ENCODE measurements around the gene TNFRSF12A.

TNFRSF12A gene, protein sequence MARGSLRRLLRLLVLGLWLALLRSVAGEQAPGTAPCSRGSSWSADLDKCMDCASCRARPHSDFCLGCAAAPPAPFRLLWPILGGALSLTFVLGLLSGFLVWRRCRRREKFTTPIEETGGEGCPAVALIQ

DNA sequence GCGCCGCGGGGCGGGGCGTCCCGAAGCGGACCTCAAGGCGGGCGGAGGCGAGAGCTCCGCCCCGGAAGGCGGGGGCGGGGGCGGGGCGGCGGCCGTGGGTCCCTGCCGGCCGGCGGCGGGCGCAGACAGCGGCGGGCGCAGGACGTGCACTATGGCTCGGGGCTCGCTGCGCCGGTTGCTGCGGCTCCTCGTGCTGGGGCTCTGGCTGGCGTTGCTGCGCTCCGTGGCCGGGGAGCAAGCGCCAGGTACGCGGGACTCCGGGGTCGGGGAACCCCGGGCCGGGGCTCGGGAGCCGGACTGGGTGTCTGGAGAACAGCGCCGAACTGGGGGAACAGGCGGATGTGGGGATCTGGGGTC, at the start of gene TNFRSF12A:
Gene TNFRSF12A, plus strand, starts transcription at position 122 of the 357 bp plus-strand sequence. Its CDS starts 30 bp downstream, at position 152.
- DNase-seq = peak; percentile 75

GRCh38 chr16:2970563-2970962, 49.6 kb upstream of the TNFRSF12A start:
- DNase-seq = no peak

- DNase-seq = no peak
Measured at GRCh38 chr16:2971134-2971984, 48.8 kb upstream of the TNFRSF12A start.

DNA sequence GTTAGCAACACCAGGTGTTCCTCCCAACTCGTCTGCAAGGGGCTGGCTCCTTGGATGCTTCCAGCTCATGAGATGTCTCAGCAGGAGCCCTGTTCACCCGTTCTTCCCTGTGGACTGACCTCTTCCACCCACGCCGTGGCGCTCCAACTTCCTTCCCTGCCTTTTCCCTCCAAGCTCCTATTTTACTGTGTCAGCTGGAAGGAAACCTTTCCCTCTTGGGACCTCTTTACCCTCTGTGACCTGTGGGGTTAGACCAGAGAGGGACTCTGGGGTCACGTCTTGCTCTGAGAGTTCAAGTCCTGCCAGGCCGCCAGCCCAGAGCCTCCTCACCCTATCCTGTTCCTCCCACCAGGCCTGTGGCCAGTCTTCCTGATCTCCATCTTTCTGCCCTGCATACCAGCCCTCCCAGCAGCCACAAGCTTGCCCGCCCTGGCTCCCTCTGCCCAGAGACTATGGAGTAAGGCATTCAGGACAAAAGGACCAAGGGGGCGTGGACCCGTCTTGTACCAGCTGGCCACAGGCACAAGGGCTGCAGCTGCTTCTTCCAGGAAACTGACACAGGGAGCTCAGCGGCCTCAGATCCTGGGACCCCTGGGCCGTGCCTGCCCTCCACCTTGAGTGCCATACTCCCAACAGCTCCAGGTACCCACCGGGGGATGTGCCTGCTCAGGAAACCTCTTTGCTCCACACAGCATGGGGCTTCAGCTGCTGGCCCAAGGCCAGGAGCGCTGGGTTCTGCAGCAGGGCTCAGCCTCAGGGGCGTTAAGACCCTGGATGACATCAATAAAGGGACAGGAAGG, 48.0 kb upstream of the TNFRSF12A start:
- DNase-seq = no peak

- no peak for DNase-seq
Measured at GRCh38 chr16:2973093-2973492, 47.1 kb upstream of the TNFRSF12A start.

DNA sequence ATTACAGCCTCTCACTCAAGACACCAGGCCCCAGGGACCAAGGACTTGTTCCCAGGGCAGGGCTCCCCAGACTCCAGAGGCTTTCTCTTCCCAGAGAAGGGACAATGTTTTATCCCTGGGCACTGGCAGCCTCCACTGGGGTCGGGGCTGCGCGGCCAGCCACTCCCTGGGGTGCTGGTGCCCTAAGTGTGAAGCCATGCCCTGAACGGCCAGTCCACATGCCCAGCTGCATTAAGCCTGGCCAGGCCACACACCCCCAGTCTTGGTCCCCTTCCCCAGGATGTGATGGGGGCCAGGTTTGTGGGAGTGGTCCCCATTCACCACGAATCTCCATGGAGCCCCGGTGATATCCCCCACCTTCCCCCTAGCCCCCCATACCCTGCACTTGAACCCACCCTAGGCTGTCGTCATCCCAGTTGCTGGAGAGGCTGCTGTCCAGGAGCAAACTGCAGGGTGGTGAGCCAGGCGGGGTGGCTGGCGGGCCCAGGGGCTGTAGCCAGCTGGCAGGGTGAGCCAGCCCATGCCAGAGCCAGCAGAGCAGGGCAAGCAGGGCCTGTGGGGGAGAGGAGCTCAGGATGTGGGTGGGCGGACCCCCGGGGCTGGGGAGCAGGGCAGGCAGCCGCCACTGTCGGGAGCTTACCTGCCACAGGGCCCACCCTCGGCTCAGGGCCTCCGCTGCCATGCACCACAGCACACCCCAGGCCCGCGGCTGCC, 46.4 kb upstream of the TNFRSF12A start:
- no peak for DNase-seq

GRCh38 chr16:2974319-2975056, 45.7 kb upstream of the TNFRSF12A start:
- DNase-seq = no peak

- DNase-seq = no peak
Measured at GRCh38 chr16:2975161-2975795, 44.9 kb upstream of the TNFRSF12A start.

DNA sequence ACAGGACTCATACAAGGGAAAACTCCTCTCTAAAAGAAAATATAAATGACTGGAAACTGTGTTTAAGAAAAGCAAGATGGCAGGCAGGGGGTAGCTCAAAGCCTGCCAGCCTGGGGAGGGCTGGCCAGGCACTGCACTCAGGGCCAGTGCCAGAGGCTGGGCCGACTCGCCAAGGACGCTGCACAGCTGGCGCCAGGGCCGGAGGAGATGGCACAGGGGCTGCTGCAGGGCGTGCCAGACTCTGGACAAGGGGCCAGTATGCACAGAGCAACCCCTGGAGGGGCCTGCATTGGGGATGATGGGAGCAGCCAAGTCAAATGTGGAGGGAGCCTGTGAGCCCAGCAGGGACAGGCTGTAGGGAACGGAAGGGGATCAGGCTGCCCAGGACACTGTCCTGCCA, 44.0 kb upstream of the TNFRSF12A start:
- DNase-seq = no peak

DNA sequence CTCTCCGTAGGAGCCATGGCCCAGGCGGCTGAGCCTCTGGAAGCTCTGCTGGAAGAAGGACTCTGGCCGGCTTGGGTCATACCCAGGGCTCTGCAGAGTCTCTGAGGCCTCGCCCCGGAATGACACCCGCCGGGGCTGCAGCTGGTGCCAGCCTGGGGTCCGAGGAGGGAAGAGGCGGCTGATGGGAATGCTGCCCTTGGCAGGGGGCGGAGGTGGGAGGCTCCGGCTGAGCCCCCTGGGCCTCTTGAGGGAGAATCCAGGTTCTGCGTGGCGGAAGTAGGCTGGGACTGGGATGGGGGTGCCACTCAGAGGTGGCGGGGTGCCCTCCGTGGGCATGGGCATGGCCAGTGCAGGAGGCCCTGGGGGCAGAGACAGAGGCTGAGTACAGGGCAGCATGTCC, 43.5 kb upstream of the TNFRSF12A start:
- no peak for DNase-seq

- no peak for DNase-seq
Measured at GRCh38 chr16:2977440-2977839, 42.7 kb upstream of the TNFRSF12A start.

- no peak for DNase-seq
Measured at GRCh38 chr16:2979669-2980226, 40.4 kb upstream of the TNFRSF12A start.

DNA sequence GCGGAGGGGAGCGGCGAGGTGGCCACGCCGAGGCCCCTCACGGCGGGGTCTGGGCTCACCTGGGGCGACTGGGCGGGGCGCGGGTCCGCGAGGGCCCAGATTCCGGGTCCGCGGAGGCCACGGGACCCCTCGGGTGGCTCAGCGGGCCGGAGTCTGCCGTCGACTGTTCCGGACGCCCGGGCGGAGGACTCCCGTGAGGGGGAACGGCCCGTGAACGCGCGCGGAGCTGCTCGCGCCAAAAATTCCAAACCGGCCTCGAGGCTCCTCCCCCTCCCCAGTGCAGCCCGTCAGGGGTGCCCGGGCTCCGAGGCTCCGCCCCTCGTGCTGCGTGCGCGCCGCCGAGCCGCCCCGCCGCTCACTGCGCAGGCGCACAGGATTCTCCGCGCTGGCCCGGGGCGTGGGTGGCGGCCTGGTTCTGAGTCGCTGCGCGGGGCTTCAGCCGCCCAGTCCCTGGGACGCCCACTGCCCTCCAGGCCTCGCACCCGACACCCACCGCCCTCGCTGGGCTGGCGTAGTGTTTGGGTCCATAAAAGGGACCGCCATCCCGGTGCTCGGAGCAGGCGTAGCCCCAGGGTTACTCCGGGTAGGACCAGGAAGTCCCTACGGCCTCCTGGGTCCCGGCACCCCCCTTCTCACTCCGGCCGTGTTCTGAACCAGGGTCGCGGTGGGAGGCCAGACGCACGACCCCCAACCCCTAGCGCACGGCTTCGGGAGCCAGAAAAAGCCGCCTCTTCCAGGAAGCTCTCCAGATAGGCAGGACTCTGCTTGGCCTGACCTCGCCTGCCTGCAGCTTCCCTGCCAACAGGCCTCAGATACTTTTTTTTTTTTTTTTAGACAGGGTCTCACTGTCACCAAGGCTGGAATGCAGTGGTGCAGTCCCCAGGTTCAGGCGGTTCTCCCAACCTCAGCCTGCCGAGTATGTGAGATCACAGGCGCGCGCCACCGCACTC, 39.7 kb upstream of the TNFRSF12A start, which contains the start of gene PKMYT1:
Gene PKMYT1, minus strand, starts transcription at position 220 of the 950 bp plus-strand sequence. CDS start 789 bp downstream, outside the sequence.
- peak; percentile 94 for DNase-seq

DNA sequence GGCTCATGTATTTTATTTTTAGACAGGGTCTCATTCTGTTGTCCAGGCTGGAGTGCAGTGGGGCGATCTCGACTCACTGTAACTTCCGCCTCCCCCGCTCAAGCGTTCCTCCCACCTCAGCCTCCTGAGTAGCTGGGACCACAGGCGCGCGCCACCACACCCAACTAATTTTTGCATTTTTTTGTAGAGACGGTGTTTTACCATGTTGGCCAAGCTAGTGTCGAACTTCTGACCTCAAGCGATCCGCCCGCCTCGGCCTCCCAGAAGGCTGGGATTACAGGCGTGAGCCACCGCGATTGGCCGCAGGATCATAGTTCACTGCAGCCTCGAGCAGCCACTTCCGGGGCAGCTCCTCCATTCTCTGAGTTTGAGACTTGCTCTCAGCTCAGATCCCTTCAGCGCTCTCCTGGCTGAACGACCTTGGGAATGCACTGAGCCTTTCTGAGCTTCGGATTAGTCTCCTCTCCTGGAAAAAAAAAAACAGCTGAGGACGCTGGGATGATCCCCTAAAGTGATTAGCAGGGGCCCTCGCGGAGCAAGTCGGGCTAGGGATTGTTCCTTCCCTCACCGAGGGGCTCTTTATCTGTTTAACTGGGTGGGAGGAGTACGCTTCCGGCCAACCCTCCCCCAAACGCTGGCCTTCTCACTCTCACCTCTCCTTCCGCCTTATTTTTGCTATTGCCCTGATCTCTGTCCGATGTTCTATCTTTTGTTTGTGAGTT, 38.8 kb upstream of the TNFRSF12A start:
- DNase-seq = no peak

DNA sequence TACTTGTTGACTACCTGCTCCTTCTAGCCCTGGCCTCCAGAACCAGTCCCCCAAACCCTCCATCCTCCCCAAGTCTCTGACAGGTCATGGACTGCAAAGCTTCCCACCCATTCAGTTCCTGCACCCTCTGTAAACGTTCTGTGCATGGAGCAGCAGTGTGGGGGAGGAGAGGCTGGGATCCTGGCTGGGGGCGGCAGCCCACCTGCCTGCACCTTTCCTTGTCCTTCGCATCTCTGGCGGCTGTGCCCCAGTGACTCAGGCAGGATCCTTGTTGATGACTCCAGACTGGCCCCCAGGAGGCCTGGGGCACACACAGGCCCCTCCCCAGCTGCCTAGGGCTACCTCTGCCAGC, 38.3 kb upstream of the TNFRSF12A start:
- no peak for DNase-seq

DNA sequence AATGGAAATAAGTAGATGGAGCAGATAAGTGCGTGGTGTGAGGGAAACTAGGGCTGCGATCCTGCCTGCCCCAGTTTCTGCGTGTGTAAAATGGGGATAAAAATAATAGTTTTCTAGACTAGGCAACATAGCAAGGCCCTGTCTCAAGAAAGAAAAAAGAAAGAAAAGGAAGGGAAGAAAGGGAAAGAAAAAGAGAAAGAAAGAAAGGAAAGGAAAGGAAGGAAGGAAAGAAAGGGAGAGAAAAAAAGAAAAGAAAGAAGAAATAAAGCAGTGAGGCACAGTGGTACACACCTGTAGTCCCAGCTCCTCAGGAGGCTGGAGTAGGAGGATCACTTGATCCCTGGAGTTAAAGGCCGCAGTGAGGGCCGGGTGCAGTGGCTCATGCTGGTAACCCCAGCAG, 37.8 kb upstream of the TNFRSF12A start:
- no peak for DNase-seq

- DNase-seq = peak; percentile 71
Measured at GRCh38 chr16:2983706-2984136, 36.4 kb upstream of the TNFRSF12A start.

DNA sequence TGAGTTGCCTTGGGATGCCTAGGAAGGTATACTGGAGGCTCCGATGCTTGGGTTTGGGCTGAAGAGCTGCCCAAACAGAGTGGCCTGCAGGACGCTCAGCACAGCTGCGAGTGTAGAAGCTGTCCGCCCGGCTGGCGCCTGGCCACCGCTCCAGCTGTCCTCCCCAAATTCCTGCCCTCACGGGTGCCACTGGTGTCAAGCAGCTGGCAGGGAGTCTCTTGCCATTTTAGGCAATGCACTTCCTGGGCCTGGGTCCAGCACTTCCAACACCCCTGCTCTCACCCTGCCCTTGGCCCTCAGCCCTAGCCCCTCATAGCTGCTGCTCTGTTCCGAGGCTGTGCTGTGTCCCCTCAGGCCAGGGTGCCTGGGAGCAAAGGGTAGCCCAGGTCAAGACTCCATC, 34.7 kb upstream of the TNFRSF12A start:
- no peak for DNase-seq

DNA sequence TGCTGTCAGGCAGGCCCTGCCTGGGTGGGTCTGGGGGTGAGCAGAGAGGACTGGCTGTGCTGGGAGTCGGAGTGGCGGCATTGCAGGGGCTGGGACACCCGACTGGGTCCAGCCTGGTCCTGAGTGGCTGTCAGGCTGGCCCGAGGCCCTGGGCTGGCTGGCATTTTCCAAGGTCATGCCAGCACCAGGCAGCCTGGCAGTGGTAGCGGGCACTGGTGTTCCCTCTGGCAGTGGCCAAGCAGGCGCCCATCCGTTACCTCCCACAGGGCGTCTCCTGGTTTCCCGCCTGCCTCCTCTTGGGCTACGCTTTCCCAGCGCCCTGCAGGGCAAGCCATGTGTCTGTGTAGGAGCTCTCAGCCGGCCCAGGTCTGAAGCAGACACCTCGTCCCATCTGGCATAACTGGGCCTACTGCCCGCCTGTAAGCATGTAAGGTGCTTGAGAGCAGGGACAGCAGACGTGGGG, 34.2 kb upstream of the TNFRSF12A start:
- DNase-seq = no peak

Data from CD4-positive, alpha-beta T cell treated with Interleukin-17A for 1 hour (primary cell).